B cell (primary cell): ENCODE results near the gene OSM. TPM values are rescaled to one million over a fixed set of nuclear protein-coding genes. Genes with fewer than 3 reads are reported as not detected.
A peak's percentile ranks its signal among the peaks of the same experiment; 100 is the strongest.

Source experiments
- ATAC-seq: fragments of 200-7000 bp; cut with Tn5 transposase; one replicate; pipeline ENCODE4 v1.10.0; 2021; ENCODE audit warnings: low read depth, mild to moderate bottlenecking, moderate number of reproducible peaks, moderate library complexity
- CTCF ChIA-PET: fragments of 350-600 bp; sonication (Branson Sonifier 250); formaldehyde crosslinking; loops from one replicate; lab custom pipeline; 2021; ENCODE audit warnings: antibody characterized with exemption, inconsistent platforms; lab: Charles Lee
- POLR2A ChIA-PET: fragments of 350-600 bp; sonication (Branson Sonifier 250); formaldehyde crosslinking; loops from one replicate; lab custom pipeline; 2021; ENCODE audit warnings: antibody characterized with exemption; lab: Charles Lee
- DNase-seq: peaks from one replicate; pipeline ENCODE4 v3.0.0; 2013
- H2AFZ ChIP-seq: 2 replicates; pipeline ENCODE4 v1.6.1; 2012; ENCODE audit warnings: mild to moderate bottlenecking, low read depth, low read length; ENCODE audit not compliant: insufficient read depth, poor library complexity, severe bottlenecking
- H3K27ac ChIP-seq, 2 donors: 1 replicate in 1 of 2; 2 replicates in 1 of 2; pipeline ENCODE4 v1.5.1; 2012 to 2013; ENCODE audit warnings: low read length in 2 of 2, mild to moderate bottlenecking in 2 of 2, moderate library complexity in 1 of 2
- H3K27me3 ChIP-seq, 4 experiments: fragments of 200-600 bp in 1 of 4; sonication (generic) in 1 of 4; replicated peaks in 1 of 4; 1 replicate in 2 of 4; 2 replicates in 2 of 4; pipeline versions ENCODE4 v1.6.1 to v1.7.0; 2013 to 2016; ENCODE audit warnings: low read length in 3 of 4, mild to moderate bottlenecking in 2 of 4, mixed read lengths in 1 of 4, moderate library complexity in 1 of 4; ENCODE audit not compliant: insufficient read depth in 4 of 4, control insufficient read depth in 3 of 4; ENCODE audit errors: control extremely low read depth in 1 of 4
- H3K36me3 ChIP-seq, 2 experiments: replicated peaks in 1 of 2; 1 replicate in 1 of 2; 2 replicates in 1 of 2; pipeline versions ENCODE4 v1.6.1 to v1.7.1; 2013; ENCODE audit warnings: low read length in 1 of 2; ENCODE audit not compliant: insufficient read depth in 2 of 2, control insufficient read depth in 1 of 2; ENCODE audit errors: control extremely low read depth in 1 of 2, extremely low read depth in 1 of 2
- H3K4me1 ChIP-seq, 2 donors: fragments of 200-600 bp in 1 of 2; sonication (generic) in 1 of 2; 1 replicate in 1 of 2; 2 replicates in 1 of 2; pipeline versions ENCODE4 v1.5.1 to v1.6.1; 2013 to 2017; ENCODE audit warnings: low read length in 2 of 2; ENCODE audit not compliant: control insufficient read depth in 2 of 2, insufficient read depth in 2 of 2
- H3K4me2 ChIP-seq: replicated peaks from 2 replicates; pipeline ENCODE3; 2012; ENCODE audit warnings: mild to moderate bottlenecking, low read depth, low read length; ENCODE audit not compliant: poor library complexity, severe bottlenecking
- H3K4me3 ChIP-seq, 5 experiments: fragments of 200-600 bp in 1 of 5; sonication (generic) in 1 of 5; 1 replicate in 3 of 5; 2 replicates in 2 of 5; pipeline versions ENCODE4 v1.5.1 to v1.7.0; 2011 to 2016; ENCODE audit warnings: low read length in 4 of 5, mild to moderate bottlenecking in 4 of 5, low read depth in 2 of 5, control low read depth in 1 of 5, moderate library complexity in 1 of 5; ENCODE audit not compliant: insufficient read depth in 1 of 5; ENCODE audit errors: control extremely low read depth in 1 of 5, extremely low read depth in 1 of 5
- H3K79me2 ChIP-seq: fragments of 200-600 bp; sonication (generic); one replicate; pipeline ENCODE4 v1.6.0; 2016; ENCODE audit warnings: low read length; ENCODE audit not compliant: control insufficient read depth, insufficient read depth
- H3K9ac ChIP-seq: fragments of 200-600 bp; sonication (generic); 2 replicates; pipeline ENCODE4 v1.6.1; 2017; ENCODE audit warnings: mild to moderate bottlenecking, low read length, moderate library complexity
- H3K9me3 ChIP-seq, 3 donors: one replicate each; pipeline versions ENCODE4 v1.6.1 to v1.7.1; 2013; ENCODE audit warnings: low read length in 2 of 3; ENCODE audit not compliant: control insufficient read depth in 2 of 3, insufficient read depth in 1 of 3; ENCODE audit errors: control extremely low read depth in 1 of 3
- H4K20me1 ChIP-seq: 2 replicates; pipeline ENCODE4 v1.6.0; 2012; ENCODE audit warnings: mild to moderate bottlenecking, low read length; ENCODE audit not compliant: insufficient read depth, control insufficient read depth, poor library complexity, severe bottlenecking
- H3K27ac Mint-ChIP-seq: one replicate; pipeline ENCODE4 v1.8.0; 2021; ENCODE audit warnings: mixed read lengths
- H3K27me3 Mint-ChIP-seq: one replicate; pipeline ENCODE4 v1.8.0; 2021; ENCODE audit warnings: mixed read lengths
- H3K4me1 Mint-ChIP-seq: one replicate; pipeline ENCODE4 v1.8.0; 2021; ENCODE audit warnings: mixed read lengths
- H3K4me3 Mint-ChIP-seq: one replicate; pipeline ENCODE4 v1.8.0; 2021; ENCODE audit warnings: mixed read lengths
- H3K9me3 Mint-ChIP-seq: one replicate; pipeline ENCODE4 v1.8.0; 2022; ENCODE audit warnings: mixed read lengths; ENCODE audit not compliant: insufficient read depth
- CTCF ChIP-seq: fragments of 200-600 bp; IDR thresholded peaks from one replicate; pipeline ENCODE4 v1.8.0; 2022; ENCODE audit warnings: antibody characterized with exemption, mild to moderate bottlenecking
- EZH2 ChIP-seq: IDR thresholded peaks from 2 replicates; pipeline ENCODE4 v1.6.1; 2012; ENCODE audit warnings: borderline replicate concordance, low read depth, mild to moderate bottlenecking, moderate library complexity, low read length; ENCODE audit not compliant: insufficient read depth, poor library complexity, severe bottlenecking
- WGBS: methylation state at CpG from one replicate; pipeline ENCODE4 v1.1.5; 2013; ENCODE audit warnings: missing lambda C conversion rate; ENCODE audit not compliant: insufficient coverage; 5-methylcytosine and 5-hydroxymethylcytosine counted together
- intact Hi-C: fragments of 100-400 bp; cut with micrococcal nuclease; formaldehyde crosslinking; loops from one replicate; pipeline ENCODE4 v1.10.0; 2022
- polyA plus RNA-seq: library from polyadenylated mRNA; depleted of rRNA; stranded (reverse); fragments of >200 nt; gene quantifications from 2 replicates; pipeline ENCODE4 v1.2.3, GENCODE V29; 2012
- total RNA-seq, 2 donors: library from RNA; stranded (reverse); fragments of 120-200 nt in 1 of 2; gene quantifications; 1 replicate in 1 of 2; 2 replicates in 1 of 2; pipeline versions ENCODE4 v1.2.3 to v1.2.4, GENCODE V29; 2013 to 2022

OSM gene
- total and polyA plus RNA-seq, 2 donors (not counting 1 experiment from before 2014, with no cell fraction given): 1.8 to 12.5 TPM

- Mint-ChIP-seq H3K9me3 (no peaks in the 10 kb centered on the region), H3K4me1 (peaks cover 99% of the 10 kb centered on the region), H3K4me3 (peak overlapping the region; percentile 80), H3K27me3 (no peaks in the 10 kb centered on the region), H3K27ac (peak overlapping the region; percentile 89)
- intact Hi-C loops: loop anchor here (1.0 to 2.0 kb wide), 2 partner anchors 17 to 51 kb away; partner anchors contain the start of genes CASTOR1, CCDC157 and SF3A1
- Histone ChIP-seq H3K27ac (peak overlapping the region; percentile 73 to 86), H3K9me3 (no peaks in the 10 kb centered on the region), H3K4me2 (peak overlapping the region; percentile 83), H3K9ac (peak overlapping the region; percentile 50), H3K36me3 (peaks cover 0 to 4% of the 10 kb centered on the region in 2 experiments), H3K79me2 (peaks cover 41% of the 10 kb centered on the region), H4K20me1 (no peaks in the 10 kb centered on the region), H3K27me3 (no peaks in the 10 kb centered on the region), H2AFZ (peak overlapping the region; percentile 34), H3K4me1 (peaks cover 100% of the 10 kb centered on the region in 2 donors), H3K4me3 (peak overlapping the region; percentile 26 to 55 (median 43))
- CTCF ChIA-PET: interaction anchor here (0.6 to 19.2 kb wide), 8 partner anchors 9 to 119 kb away, joined by 3 to 229 read pairs (median 3); partner anchors contain the start of genes CASTOR1, RNF215 and TBC1D10A
- WGBS: 30% methylated on average over 3 of the region's 3 CpGs
- POLR2A ChIA-PET: interaction anchor here (1.0 to 8.1 kb wide), 5 partner anchors 8 to 21 kb away, joined by 3 to 56 read pairs (median 5); partner anchors contain the start of genes CASTOR1 and TBC1D10A
- DNase-seq (peak; percentile 55), ATAC-seq (no peak)
- TF ChIP-seq EZH2 (no peak), CTCF (no peak)
These were observed 39.4 kb upstream of the OSM start for GRCh38 chr22:30305906-30306626.
